B cell (primary cell): ENCODE measurements around the gene RNU6-7. TPM values are rescaled to one million over a fixed set of nuclear protein-coding genes. Genes with fewer than 3 reads are reported as not detected.

Source experiments
- ATAC-seq: fragments of 200-7000 bp; cut with Tn5 transposase; one replicate; pipeline ENCODE4 v1.10.0; 2021; ENCODE audit warnings: low read depth, mild to moderate bottlenecking, moderate number of reproducible peaks, moderate library complexity
- CTCF ChIA-PET: fragments of 350-600 bp; sonication (Branson Sonifier 250); formaldehyde crosslinking; loops from one replicate; lab custom pipeline; 2021; ENCODE audit warnings: antibody characterized with exemption, inconsistent platforms; lab: Charles Lee
- POLR2A ChIA-PET: fragments of 350-600 bp; sonication (Branson Sonifier 250); formaldehyde crosslinking; loops from one replicate; lab custom pipeline; 2021; ENCODE audit warnings: antibody characterized with exemption; lab: Charles Lee
- DNase-seq: peaks from one replicate; pipeline ENCODE4 v3.0.0; 2013
- H2AFZ ChIP-seq: 2 replicates; pipeline ENCODE4 v1.6.1; 2012; ENCODE audit warnings: mild to moderate bottlenecking, low read depth, low read length; ENCODE audit not compliant: insufficient read depth, poor library complexity, severe bottlenecking
- H3K27ac ChIP-seq, 2 donors: 1 replicate in 1 of 2; 2 replicates in 1 of 2; pipeline ENCODE4 v1.5.1; 2012 to 2013; ENCODE audit warnings: low read length in 2 of 2, mild to moderate bottlenecking in 2 of 2, moderate library complexity in 1 of 2
- H3K27me3 ChIP-seq, 4 experiments: fragments of 200-600 bp in 1 of 4; sonication (generic) in 1 of 4; replicated peaks in 1 of 4; 1 replicate in 2 of 4; 2 replicates in 2 of 4; pipeline versions ENCODE4 v1.6.1 to v1.7.0; 2013 to 2016; ENCODE audit warnings: low read length in 3 of 4, mild to moderate bottlenecking in 2 of 4, mixed read lengths in 1 of 4, moderate library complexity in 1 of 4; ENCODE audit not compliant: insufficient read depth in 4 of 4, control insufficient read depth in 3 of 4; ENCODE audit errors: control extremely low read depth in 1 of 4
- H3K36me3 ChIP-seq, 2 experiments: replicated peaks in 1 of 2; 1 replicate in 1 of 2; 2 replicates in 1 of 2; pipeline versions ENCODE4 v1.6.1 to v1.7.1; 2013; ENCODE audit warnings: low read length in 1 of 2; ENCODE audit not compliant: insufficient read depth in 2 of 2, control insufficient read depth in 1 of 2; ENCODE audit errors: control extremely low read depth in 1 of 2, extremely low read depth in 1 of 2
- H3K4me1 ChIP-seq, 2 donors: fragments of 200-600 bp in 1 of 2; sonication (generic) in 1 of 2; 1 replicate in 1 of 2; 2 replicates in 1 of 2; pipeline versions ENCODE4 v1.5.1 to v1.6.1; 2013 to 2017; ENCODE audit warnings: low read length in 2 of 2; ENCODE audit not compliant: control insufficient read depth in 2 of 2, insufficient read depth in 2 of 2
- H3K4me2 ChIP-seq: replicated peaks from 2 replicates; pipeline ENCODE3; 2012; ENCODE audit warnings: mild to moderate bottlenecking, low read depth, low read length; ENCODE audit not compliant: poor library complexity, severe bottlenecking
- H3K4me3 ChIP-seq, 5 experiments: fragments of 200-600 bp in 1 of 5; sonication (generic) in 1 of 5; 1 replicate in 3 of 5; 2 replicates in 2 of 5; pipeline versions ENCODE4 v1.5.1 to v1.7.0; 2011 to 2016; ENCODE audit warnings: low read length in 4 of 5, mild to moderate bottlenecking in 4 of 5, low read depth in 2 of 5, control low read depth in 1 of 5, moderate library complexity in 1 of 5; ENCODE audit not compliant: insufficient read depth in 1 of 5; ENCODE audit errors: control extremely low read depth in 1 of 5, extremely low read depth in 1 of 5
- H3K79me2 ChIP-seq: fragments of 200-600 bp; sonication (generic); one replicate; pipeline ENCODE4 v1.6.0; 2016; ENCODE audit warnings: low read length; ENCODE audit not compliant: control insufficient read depth, insufficient read depth
- H3K9ac ChIP-seq: fragments of 200-600 bp; sonication (generic); 2 replicates; pipeline ENCODE4 v1.6.1; 2017; ENCODE audit warnings: mild to moderate bottlenecking, low read length, moderate library complexity
- H3K9me3 ChIP-seq, 3 donors: one replicate each; pipeline versions ENCODE4 v1.6.1 to v1.7.1; 2013; ENCODE audit warnings: low read length in 2 of 3; ENCODE audit not compliant: control insufficient read depth in 2 of 3, insufficient read depth in 1 of 3; ENCODE audit errors: control extremely low read depth in 1 of 3
- H4K20me1 ChIP-seq: 2 replicates; pipeline ENCODE4 v1.6.0; 2012; ENCODE audit warnings: mild to moderate bottlenecking, low read length; ENCODE audit not compliant: insufficient read depth, control insufficient read depth, poor library complexity, severe bottlenecking
- H3K27ac Mint-ChIP-seq: one replicate; pipeline ENCODE4 v1.8.0; 2021; ENCODE audit warnings: mixed read lengths
- H3K27me3 Mint-ChIP-seq: one replicate; pipeline ENCODE4 v1.8.0; 2021; ENCODE audit warnings: mixed read lengths
- H3K4me1 Mint-ChIP-seq: one replicate; pipeline ENCODE4 v1.8.0; 2021; ENCODE audit warnings: mixed read lengths
- H3K4me3 Mint-ChIP-seq: one replicate; pipeline ENCODE4 v1.8.0; 2021; ENCODE audit warnings: mixed read lengths
- H3K9me3 Mint-ChIP-seq: one replicate; pipeline ENCODE4 v1.8.0; 2022; ENCODE audit warnings: mixed read lengths; ENCODE audit not compliant: insufficient read depth
- EZH2 ChIP-seq: IDR thresholded peaks from 2 replicates; pipeline ENCODE4 v1.6.1; 2012; ENCODE audit warnings: borderline replicate concordance, low read depth, mild to moderate bottlenecking, moderate library complexity, low read length; ENCODE audit not compliant: insufficient read depth, poor library complexity, severe bottlenecking
- WGBS: methylation state at CpG from one replicate; pipeline ENCODE4 v1.1.5; 2013; ENCODE audit warnings: missing lambda C conversion rate; ENCODE audit not compliant: insufficient coverage; 5-methylcytosine and 5-hydroxymethylcytosine counted together
- intact Hi-C: fragments of 100-400 bp; cut with micrococcal nuclease; formaldehyde crosslinking; loops from one replicate; pipeline ENCODE4 v1.10.0; 2022
- polyA plus RNA-seq: library from polyadenylated mRNA; depleted of rRNA; stranded (reverse); fragments of >200 nt; gene quantifications from 2 replicates; pipeline ENCODE4 v1.2.3, GENCODE V29; 2012
- total RNA-seq, 2 donors: library from RNA; stranded (reverse); fragments of 120-200 nt in 1 of 2; gene quantifications; 1 replicate in 1 of 2; 2 replicates in 1 of 2; pipeline versions ENCODE4 v1.2.3 to v1.2.4, GENCODE V29; 2013 to 2022
- TF ChIP-seq, protein P1 (sequence below): fragments of 200-600 bp; IDR thresholded peaks from one replicate; pipeline ENCODE4 v1.8.0; 2022; ENCODE audit warnings: antibody characterized with exemption, mild to moderate bottlenecking

RNU6-7 gene
- total and polyA plus RNA-seq, 2 donors (not counting 1 experiment from before 2014, with no cell fraction given): not detected

DNA sequence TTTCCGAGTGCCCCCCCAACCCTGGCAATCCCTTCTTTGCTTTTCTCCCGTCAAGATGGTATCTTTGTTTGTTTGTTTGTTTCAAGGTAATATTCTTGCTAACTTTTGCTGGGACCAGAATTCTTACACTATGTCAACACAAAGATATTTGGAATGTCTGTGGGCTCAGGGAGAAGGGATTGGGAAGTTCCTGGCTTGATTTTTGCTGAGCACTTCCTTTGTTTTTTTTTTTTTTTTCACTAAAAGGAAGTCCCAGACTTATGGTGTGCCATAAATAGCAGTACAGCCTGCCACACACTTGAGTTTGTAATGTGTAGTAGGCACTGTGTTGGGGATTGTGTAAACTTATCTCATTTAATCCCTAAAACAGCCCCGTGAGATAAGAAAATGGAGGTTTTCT, 11.2 kb upstream of the RNU6-7 start:
- WGBS: no CpG with 5 or more reads among the region's 3 CpGs
- Histone ChIP-seq H3K79me2 (no peaks in the 10 kb centered on the region), H3K4me2 (no peak overlapping the region), H3K4me1 (peaks cover 16 to 21% of the 10 kb centered on the region in 2 donors), H3K4me3 (no peak overlapping the region), H2AFZ (no peak overlapping the region), H3K36me3 (no peaks in the 10 kb centered on the region), H3K27ac (no peak overlapping the region), H4K20me1 (no peaks in the 10 kb centered on the region), H3K9me3 (peaks cover 0 to under 1% (median 0%) of the 10 kb centered on the region in 3 donors), H3K9ac (no peak overlapping the region), H3K27me3 (no peaks in the 10 kb centered on the region)
- POLR2A ChIA-PET: no interaction called here
- no peak overlapping the region for H3K27ac Mint-ChIP-seq
- no peak for TF ChIP-seq EZH2
- TF ChIP-seq, protein P1, sequence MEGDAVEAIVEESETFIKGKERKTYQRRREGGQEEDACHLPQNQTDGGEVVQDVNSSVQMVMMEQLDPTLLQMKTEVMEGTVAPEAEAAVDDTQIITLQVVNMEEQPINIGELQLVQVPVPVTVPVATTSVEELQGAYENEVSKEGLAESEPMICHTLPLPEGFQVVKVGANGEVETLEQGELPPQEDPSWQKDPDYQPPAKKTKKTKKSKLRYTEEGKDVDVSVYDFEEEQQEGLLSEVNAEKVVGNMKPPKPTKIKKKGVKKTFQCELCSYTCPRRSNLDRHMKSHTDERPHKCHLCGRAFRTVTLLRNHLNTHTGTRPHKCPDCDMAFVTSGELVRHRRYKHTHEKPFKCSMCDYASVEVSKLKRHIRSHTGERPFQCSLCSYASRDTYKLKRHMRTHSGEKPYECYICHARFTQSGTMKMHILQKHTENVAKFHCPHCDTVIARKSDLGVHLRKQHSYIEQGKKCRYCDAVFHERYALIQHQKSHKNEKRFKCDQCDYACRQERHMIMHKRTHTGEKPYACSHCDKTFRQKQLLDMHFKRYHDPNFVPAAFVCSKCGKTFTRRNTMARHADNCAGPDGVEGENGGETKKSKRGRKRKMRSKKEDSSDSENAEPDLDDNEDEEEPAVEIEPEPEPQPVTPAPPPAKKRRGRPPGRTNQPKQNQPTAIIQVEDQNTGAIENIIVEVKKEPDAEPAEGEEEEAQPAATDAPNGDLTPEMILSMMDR: no peak
- no peak overlapping the region for H3K4me3 Mint-ChIP-seq
- DNase-seq (no peak), ATAC-seq (no peak)
- peaks cover 19% of the 10 kb centered on the region for H3K4me1 Mint-ChIP-seq
- peaks cover 11% of the 10 kb centered on the region for H3K27me3 Mint-ChIP-seq
- intact Hi-C loops: no loop called here
- H3K9me3 Mint-ChIP-seq: no peaks in the 10 kb centered on the region
- CTCF ChIA-PET: interaction anchor here (0.8 kb wide), 1 partner anchor 60 kb away, joined by 3 read pairs; no protein-coding TSS in a partner anchor

DNA sequence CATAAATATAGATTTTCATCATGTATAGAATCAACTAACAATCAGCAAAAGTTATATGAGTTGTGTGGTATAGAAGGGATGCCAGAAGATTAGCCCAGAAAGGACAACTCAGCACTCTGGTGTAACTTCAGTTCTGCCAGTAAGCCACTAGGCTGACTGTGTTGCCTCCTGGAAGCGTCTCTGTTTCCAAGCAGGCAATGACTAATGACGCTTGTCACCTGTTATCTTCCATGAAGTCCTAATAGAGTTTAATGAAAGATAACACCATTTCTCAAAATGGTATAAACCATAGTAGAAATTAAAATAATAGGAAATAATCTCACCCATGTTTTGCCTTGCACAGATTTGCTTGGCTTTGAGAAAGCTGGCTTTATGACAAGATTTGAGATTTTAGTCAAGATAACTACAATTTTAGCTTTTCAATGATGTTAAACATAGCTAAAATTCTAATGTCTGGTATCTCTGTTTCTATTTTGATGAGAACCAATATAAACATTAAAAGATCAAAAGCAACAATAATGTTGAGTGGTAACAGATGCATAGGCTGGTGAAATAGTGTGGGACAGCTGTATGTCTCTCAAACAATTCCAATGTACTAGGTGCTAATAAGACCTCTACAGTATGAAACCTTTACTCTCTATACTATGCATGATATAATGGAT, 9.0 kb upstream of the RNU6-7 start:
- Histone ChIP-seq H3K4me3 (no peak overlapping the region), H3K27ac (no peak overlapping the region), H3K9me3 (no peaks in the 10 kb centered on the region), H3K36me3 (no peaks in the 10 kb centered on the region), H3K4me1 (peaks cover 3 to 11% of the 10 kb centered on the region in 2 donors), H3K79me2 (no peaks in the 10 kb centered on the region), H3K9ac (no peak overlapping the region), H4K20me1 (no peaks in the 10 kb centered on the region), H3K4me2 (no peak overlapping the region), H3K27me3 (no peaks in the 10 kb centered on the region), H2AFZ (no peak overlapping the region)
- ChIA-PET POLR2A (no interaction called here), CTCF (interaction anchor here (1.4 kb wide), 1 partner anchor 16 kb away, joined by 3 read pairs; no protein-coding TSS in a partner anchor)
- TF ChIP-seq EZH2: no peak
- TF ChIP-seq, protein P1: no peak
- intact Hi-C loops: no loop called here
- H3K4me1 Mint-ChIP-seq: peaks cover 11% of the 10 kb centered on the region
- no peaks in the 10 kb centered on the region for H3K9me3 Mint-ChIP-seq
- peaks cover 11% of the 10 kb centered on the region for H3K27me3 Mint-ChIP-seq
- H3K4me3 Mint-ChIP-seq: no peak overlapping the region
- WGBS: 100% methylated on average over 1 of the region's 2 CpGs
- H3K27ac Mint-ChIP-seq: no peak overlapping the region
- ATAC-seq: no peak
- DNase-seq: no peak
